Subcutaneous abdominal adipose tissue (tissue), 5 donors: ENCODE data around the gene CXCR4.

ENCODE experiments used
- H3K27ac ChIP-seq: one replicate; pipeline ENCODE4 v1.7.0; 2013; ENCODE audit warnings: low read depth, mild to moderate bottlenecking, inconsistent platforms, low read length, moderate library complexity
- H3K27me3 ChIP-seq, 5 donors: one replicate each; pipeline ENCODE4 v1.7.0; 2013; ENCODE audit warnings: low read length in 5 of 5, inconsistent platforms in 1 of 5; ENCODE audit not compliant: control insufficient read depth in 5 of 5, insufficient read depth in 4 of 5
- H3K36me3 ChIP-seq, 5 donors: one replicate each; pipeline ENCODE4 v1.7.0; 2013; ENCODE audit warnings: low read length in 5 of 5; ENCODE audit not compliant: control insufficient read depth in 5 of 5, insufficient read depth in 5 of 5
- H3K4me1 ChIP-seq, 5 donors: one replicate each; pipeline ENCODE4 v1.7.0; 2013; ENCODE audit warnings: low read length in 5 of 5, mild to moderate bottlenecking in 3 of 5, moderate library complexity in 1 of 5; ENCODE audit not compliant: control insufficient read depth in 5 of 5, insufficient read depth in 5 of 5
- H3K4me3 ChIP-seq, 5 donors: one replicate each; pipeline ENCODE4 v1.7.0; 2013; ENCODE audit warnings: low read length in 5 of 5, low read depth in 1 of 5
- H3K9ac ChIP-seq, 5 donors: one replicate each; pipeline ENCODE4 v1.7.0; 2013; ENCODE audit warnings: low read length in 5 of 5, mild to moderate bottlenecking in 4 of 5, moderate library complexity in 3 of 5
- H3K9me3 ChIP-seq, 5 donors: one replicate each; pipeline ENCODE4 v1.7.0; 2013; ENCODE audit warnings: low read length in 5 of 5; ENCODE audit not compliant: control insufficient read depth in 5 of 5
- donor health status: healthy.
- donor health status: healthy.
- donor health status: healthy.
- donor health status: healthy.
- donor health status: healthy.

CXCR4 gene

DNA sequence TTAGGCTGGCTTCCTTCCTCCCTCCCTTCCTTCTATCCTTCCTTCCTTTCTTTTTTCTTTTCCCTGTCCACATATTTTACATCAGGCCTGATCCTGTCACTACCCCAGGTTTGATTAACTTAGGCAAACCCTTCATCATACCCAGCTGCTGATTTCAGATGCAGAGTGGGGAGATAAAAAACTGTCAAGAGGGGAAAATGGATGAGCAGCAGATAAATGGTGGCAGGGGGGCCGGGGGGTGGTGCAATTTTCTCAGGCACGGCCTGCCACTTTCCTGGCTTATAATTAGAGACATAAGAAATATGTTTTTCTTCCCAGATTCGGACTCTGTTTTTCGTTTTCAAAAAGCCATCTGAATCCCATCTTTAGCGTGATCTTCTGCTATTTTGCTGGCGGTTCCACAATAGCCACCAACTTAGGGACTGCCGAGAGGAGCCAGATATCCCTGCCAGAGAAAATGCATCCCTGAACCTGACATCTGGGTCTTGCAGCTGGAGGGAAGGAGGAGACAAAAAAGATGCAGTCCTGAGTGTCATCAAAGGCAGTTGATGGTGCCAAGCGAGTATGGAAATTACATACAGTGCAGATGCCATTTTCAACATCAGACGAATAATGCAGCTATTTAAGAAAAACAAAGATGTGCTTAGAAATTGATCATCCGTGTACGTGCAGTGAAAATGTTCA is 49.9 kb downstream of the CXCR4 start:
- H3K4me3 ChIP-seq: no peak overlapping the region
- no peak overlapping the region for H3K9ac ChIP-seq
- H3K4me1 ChIP-seq: no peaks in the 10 kb centered on the region
- no peak overlapping the region for H3K27ac ChIP-seq
- H3K27me3 ChIP-seq: no peaks in the 10 kb centered on the region
- H3K9me3 ChIP-seq: peaks cover 0 to 1% (median 0%) of the 10 kb centered on the region in 5 donors
- no peaks in the 10 kb centered on the region for H3K36me3 ChIP-seq

DNA sequence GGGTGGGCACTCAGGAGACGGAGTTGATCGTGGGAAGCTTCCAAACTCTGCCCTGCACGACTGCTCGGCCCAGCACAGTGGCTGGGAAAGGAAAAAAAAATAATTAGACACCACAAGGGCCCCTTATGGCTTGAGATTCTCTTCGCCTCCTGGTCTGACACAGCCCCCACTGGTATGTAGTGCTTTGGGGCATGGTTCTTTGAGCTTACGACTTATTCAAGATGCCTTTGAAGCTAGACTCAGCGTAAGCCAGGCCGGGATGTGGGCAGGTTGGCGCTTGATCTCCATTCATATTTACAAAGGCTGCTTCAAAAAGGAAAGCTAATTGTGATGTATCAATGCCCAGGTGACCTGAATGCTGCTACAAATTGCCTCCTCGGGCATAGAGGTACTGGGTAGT is 50.5 kb downstream of the CXCR4 start:
- H3K9me3 ChIP-seq: no peaks in the 10 kb centered on the region
- no peak overlapping the region for H3K9ac ChIP-seq
- no peaks in the 10 kb centered on the region for H3K4me1 ChIP-seq
- no peaks in the 10 kb centered on the region for H3K36me3 ChIP-seq
- H3K27ac ChIP-seq: no peak overlapping the region
- no peaks in the 10 kb centered on the region for H3K27me3 ChIP-seq
- no peak overlapping the region for H3K4me3 ChIP-seq

DNA sequence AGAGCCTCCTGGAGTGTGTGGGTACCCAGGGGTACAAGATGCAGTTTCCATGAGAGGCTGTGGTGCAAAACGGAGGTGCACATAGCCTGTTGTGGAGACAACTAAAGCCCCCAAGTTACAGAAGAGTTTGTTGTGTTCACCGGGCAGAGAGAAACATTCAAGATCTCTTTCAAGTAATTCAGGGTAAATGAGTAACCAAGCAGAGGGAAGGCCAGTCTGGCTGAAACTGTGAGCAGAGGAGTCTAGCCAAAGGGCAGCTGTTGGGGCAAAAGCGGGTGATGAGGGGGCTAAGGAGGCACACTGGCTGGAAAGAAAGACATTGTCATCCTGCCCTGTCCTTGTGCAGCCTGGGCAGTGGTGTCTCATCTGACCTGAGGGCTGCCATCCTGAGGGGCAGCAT is 52.0 kb downstream of the CXCR4 start:
- Histone ChIP-seq H3K9ac (no peak overlapping the region), H3K4me1 (no peaks in the 10 kb centered on the region), H3K4me3 (no peak overlapping the region), H3K9me3 (no peaks in the 10 kb centered on the region), H3K27ac (no peak overlapping the region), H3K27me3 (no peaks in the 10 kb centered on the region), H3K36me3 (no peaks in the 10 kb centered on the region)

DNA sequence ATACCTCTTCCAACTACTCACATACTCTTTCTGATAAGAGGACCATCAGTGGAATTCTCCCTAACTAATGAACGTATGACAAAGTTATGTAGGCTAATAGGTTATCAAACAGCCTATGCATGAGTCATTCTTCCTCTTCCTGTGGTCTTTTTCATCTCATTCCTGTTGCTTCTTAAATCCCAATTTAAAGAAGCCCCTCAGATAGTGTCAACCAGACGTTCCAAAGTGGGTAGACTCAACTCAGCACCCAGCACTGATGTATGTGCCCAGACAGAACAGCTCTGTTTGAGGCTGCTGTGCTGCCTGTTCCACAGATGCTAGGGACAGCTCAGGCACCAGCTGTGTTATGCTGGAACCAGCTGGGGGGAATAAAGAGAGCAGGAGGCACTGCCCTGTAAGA is 52.6 kb downstream of the CXCR4 start:
- no peak overlapping the region for H3K27ac ChIP-seq
- no peaks in the 10 kb centered on the region for H3K27me3 ChIP-seq
- no peak overlapping the region for H3K9ac ChIP-seq
- no peaks in the 10 kb centered on the region for H3K9me3 ChIP-seq
- H3K4me3 ChIP-seq: no peak overlapping the region
- no peaks in the 10 kb centered on the region for H3K36me3 ChIP-seq
- H3K4me1 ChIP-seq: no peaks in the 10 kb centered on the region
